Measurements from ENCODE around the gene MBTPS2.
"Not testable (repeated sequence)": the region's sequence is repeated elsewhere in the genome, so short reads cannot be mapped to it uniquely, and the experiment has no call there.

MBTPS2 gene

GRCh38 chrX:21839334-21840192 is at the start of gene MBTPS2:
Gene MBTPS2 (plus strand): TSS chrX:21839617. CDS start chrX:21839735, 118 bp downstream.
- peak; percentile 61 to 64 for DNase-seq (ENCODE audit: low read depth in 1 of 2, low spot score in 1 of 2)

DNA sequence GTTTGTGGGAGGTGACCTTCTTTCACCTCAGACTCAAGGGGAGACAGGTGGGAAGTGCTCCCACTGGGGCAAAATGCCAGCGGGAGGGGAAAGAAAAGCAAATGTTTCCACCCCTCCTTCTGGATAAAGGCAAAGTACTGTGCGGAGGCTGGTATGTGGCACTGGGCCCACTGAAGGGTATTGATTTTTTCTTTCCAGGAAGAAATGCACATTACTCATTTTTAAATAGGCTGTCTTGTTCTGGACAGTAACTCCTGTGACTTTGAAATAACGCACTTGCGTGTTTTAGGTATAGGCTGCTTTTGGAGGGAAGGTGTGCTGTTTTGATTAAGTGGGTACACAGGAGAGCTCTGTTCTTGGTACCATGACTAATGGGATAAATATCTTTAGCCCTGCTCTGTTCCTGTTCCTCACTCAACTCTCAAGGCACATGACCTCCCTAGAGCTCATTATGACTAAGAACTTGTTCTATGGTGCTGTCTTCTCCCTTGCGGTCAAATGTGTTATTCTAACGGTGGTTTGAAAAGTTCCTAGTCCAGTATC is 40.7 kb upstream of the MBTPS2 start:
- DNase-seq (ENCODE audit: low read depth in 1 of 2, low spot score in 1 of 2), result no peak

DNA sequence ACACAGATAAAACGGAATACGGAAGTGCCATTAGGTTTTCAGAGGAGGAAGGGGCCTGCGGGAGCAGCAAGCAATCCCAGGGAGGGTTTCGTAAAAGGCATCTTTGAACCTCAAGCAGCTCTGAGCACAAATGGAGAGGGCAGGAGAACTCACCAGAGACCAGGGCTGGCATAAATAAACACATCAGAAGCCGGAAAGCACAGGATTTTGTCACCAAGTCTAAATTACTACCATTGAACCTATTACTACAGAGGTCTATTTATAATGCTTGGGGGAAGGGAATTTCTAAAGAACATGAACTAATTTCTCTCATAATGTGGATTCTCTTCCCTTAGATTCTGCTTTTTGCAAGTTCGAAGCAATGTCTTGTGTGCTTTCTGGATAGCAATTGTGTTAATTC is 39.6 kb upstream of the MBTPS2 start:
- DNase-seq (ENCODE audit: low read depth in 1 of 2, low spot score in 1 of 2), result no peak

- DNase-seq (ENCODE audit: low read depth in 1 of 2, low spot score in 1 of 2), result no peak
Observed at GRCh38 chrX:21800344-21800770, 39.1 kb upstream of the MBTPS2 start.

GRCh38 chrX:21802054-21802670 is 37.3 kb upstream of the MBTPS2 start:
- no peak for DNase-seq (ENCODE audit: low read depth in 1 of 2, low spot score in 1 of 2)

- no peak for DNase-seq (ENCODE audit: low read depth in 1 of 2, low spot score in 1 of 2)
Observed at GRCh38 chrX:21802839-21803238, 36.6 kb upstream of the MBTPS2 start.

DNA sequence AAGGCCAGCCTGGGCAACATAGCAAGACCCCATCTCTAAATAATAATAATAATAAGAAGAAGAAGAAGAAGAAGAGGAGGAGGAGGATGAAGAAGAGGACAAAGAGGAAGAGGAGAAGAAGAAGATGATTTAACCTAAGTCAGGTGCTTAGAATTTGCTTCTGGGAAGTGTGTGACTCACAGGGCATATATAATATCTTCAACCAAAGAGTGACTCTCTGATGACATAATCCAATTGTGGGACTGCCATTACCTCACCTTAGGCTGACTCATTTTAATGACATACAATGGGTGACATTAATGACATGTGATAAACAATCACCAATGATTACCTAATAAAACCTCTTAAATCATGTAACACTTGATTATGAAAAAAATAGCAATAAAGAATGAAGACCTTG is 32.7 kb upstream of the MBTPS2 start:
- no peak for DNase-seq (ENCODE audit: low read depth in 1 of 2, low spot score in 1 of 2)

DNA sequence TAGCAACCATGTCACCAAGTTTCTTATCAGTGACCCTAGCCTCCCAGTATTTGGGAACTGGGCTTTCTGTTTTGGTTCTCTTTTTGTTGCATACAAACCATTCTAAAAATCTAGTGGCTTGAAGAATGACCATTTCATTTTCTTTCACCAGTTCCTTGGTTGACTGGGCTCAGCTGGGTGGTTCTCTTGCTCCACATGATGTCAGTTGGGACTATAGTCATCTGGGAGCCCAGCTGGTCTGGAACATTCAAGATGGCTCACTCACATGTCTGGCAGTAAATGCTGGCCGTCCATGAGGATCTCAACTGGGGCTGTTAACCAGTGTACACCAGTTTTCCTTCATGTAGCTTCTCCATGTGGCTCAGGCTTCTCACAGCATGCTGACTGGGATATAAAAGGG is 27.6 kb upstream of the MBTPS2 start:
- no peak for DNase-seq (ENCODE audit: low read depth in 1 of 2, low spot score in 1 of 2)

DNA sequence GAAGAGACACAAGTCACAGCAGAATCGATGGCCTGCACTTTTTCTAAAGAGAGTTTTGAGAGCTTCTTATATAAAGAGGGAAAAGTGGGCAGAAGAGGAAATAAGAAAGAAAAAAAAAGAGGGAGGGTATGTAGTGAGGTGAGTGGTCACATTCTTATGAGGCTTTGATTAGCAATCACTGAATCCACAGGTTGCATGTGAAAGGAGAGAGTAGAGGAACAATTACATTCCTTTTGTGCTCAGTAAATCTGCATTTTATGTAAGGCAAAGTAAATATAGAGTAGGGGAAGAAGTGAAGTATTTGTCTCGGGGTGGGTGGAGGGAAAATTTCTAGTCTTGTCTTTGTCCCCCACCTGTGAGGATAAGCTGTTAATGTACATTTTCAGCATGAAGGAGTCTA is 26.8 kb upstream of the MBTPS2 start:
- DNase-seq (ENCODE audit: low read depth in 1 of 2, low spot score in 1 of 2), result no peak

- DNase-seq (ENCODE audit: low read depth in 1 of 2, low spot score in 1 of 2), result no peak
Observed at GRCh38 chrX:21813612-21814368, 25.6 kb upstream of the MBTPS2 start.

DNA sequence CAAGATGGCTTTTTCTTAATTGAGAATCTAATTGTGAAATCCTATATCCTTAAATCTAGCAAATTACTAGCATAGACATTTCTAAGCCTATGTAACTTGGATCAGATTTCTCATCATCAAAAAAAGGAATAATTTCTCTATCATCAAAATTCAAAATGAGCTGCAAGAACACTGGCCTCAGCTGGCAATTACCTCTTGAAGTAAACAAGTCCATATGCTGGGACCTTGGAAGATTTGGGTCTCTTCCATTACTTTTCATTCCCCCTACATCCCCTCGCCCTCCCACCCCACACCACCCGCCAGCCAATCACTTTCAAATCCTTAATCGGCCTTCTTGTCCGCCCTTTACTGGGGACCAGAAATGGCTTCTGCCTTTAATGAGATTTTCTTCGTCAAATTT is 23.3 kb upstream of the MBTPS2 start:
- no peak for DNase-seq (ENCODE audit: low read depth in 1 of 2, low spot score in 1 of 2)

GRCh38 chrX:21820170-21820569 is 19.2 kb upstream of the MBTPS2 start:
- DNase-seq (ENCODE audit: low read depth in 1 of 2, low spot score in 1 of 2), result not testable (repeated sequence)

GRCh38 chrX:21821875-21822274 is 17.5 kb upstream of the MBTPS2 start:
- DNase-seq (ENCODE audit: low read depth in 1 of 2, low spot score in 1 of 2), result no peak

GRCh38 chrX:21831496-21831895 is 7.9 kb upstream of the MBTPS2 start:
- no peak for DNase-seq (ENCODE audit: low read depth in 1 of 2, low spot score in 1 of 2)

DNA sequence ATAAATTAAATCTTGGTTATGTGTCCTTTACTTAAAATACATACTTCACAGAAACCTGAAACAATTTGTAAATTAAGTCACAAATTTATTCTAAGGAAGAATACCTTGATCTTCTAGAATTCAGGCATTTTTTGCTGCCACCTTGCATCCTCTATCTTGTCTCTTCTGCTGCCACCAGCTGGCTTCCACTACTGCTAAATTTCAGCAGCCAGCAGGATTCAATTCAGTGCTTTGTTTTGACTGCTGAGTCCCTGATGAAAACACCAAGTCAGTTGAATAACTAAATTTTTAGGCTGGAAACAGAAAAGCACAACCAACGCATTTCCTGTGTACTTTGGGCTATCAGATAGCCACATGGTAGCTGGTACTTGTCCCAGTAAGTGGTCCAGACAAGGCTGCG is 2.4 kb upstream of the MBTPS2 start:
- no peak for DNase-seq (ENCODE audit: low read depth in 1 of 2, low spot score in 1 of 2)

GRCh38 chrX:21838937-21839333 is 482 bp upstream of the MBTPS2 start:
- DNase-seq (ENCODE audit: low read depth in 1 of 2, low spot score in 1 of 2), result no peak

DNA sequence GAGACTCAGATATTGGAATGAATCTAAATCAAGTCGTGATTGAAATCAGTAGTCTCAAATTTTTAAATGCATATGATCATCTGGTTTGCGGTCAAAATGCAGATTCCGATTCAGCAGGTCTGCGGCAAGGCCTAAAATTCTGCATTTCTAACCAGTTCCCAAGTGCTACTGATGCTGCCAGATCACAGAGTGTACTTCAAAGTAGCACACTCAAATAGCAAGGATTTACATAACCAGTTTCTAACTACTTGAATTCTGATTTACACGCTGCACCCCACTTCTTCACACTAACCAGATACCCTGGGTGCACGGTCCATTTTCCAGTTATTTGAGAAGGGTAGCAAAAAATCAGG is 752 bp downstream of the MBTPS2 start:
- DNase-seq (ENCODE audit: low read depth in 1 of 2, low spot score in 1 of 2), result no peak

- DNase-seq (ENCODE audit: low read depth in 1 of 2, low spot score in 1 of 2), result no peak
Observed at GRCh38 chrX:21843179-21843578, 3.8 kb downstream of the MBTPS2 start.

DNA sequence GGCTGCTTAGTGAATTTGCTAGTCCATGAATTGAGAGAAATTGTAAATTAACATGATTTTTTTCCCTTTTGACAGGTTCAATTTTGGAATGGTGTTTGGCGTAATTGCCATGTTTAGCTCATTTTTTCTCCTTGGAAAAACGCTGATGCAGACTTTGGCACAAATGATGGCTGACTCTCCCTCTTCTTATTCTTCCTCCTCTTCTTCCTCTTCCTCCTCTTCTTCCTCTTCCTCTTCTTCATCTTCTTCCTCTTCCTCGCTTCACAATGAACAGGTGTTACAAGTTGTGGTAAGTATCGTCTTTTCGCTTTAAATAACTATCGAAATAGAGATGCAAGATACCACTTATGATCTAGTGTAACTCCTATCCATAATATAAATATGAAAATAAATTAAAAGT is 5.7 kb downstream of the MBTPS2 start:
- DNase-seq (ENCODE audit: low read depth in 1 of 2, low spot score in 1 of 2), result no peak

GRCh38 chrX:21847342-21847741 is 7.9 kb downstream of the MBTPS2 start:
- DNase-seq (ENCODE audit: low read depth in 1 of 2, low spot score in 1 of 2), result no peak

GRCh38 chrX:21853578-21853977 is 14.2 kb downstream of the MBTPS2 start:
- no peak for DNase-seq (ENCODE audit: low read depth in 1 of 2, low spot score in 1 of 2)

DNA sequence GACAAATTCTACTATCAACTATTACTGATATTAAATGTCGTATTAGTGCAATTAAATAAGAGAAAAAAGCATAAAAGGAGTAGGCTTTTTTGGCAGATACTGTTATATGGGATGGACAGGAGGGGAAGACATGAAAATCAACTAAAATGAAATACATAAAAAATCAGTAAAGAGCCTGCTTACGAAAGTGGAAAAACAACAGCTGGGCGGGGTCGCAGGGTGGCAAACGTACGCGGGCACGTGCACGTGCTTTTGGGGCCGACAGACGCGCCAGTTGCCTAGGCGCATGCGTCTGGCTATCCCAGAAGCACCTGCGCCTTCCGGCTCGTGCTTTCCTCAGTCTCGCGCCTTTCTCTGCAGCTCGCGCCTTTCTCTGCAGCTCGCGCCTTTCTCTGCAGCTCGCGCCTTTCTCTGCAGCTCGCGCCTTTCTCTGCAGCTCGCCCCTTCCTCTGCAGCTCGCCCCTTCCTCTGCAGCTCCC is 16.6 kb downstream of the MBTPS2 start, which contains the start of gene YY2:
Gene YY2 (plus strand): TSS at position 51 of the 479 bp plus-strand sequence. CDS start 498 bp downstream, outside the sequence.
- DNase-seq (ENCODE audit: low read depth in 1 of 2, low spot score in 1 of 2), result no peak
